CD4-positive, alpha-beta T cell (primary cell): ENCODE results near the gene GALNT18. TPM values are rescaled to one million over a fixed set of nuclear protein-coding genes. Genes with fewer than 3 reads are reported as not detected.

Experiments used
- ATAC-seq: fragments of 200-7000 bp; cut with Tn5 transposase; one replicate; pipeline ENCODE4 v1.10.0; 2022; ENCODE audit warnings: mild to moderate bottlenecking; ENCODE audit not compliant: poor library complexity
- CTCF ChIA-PET: fragments of 350-600 bp; sonication (Branson Sonifier 250); formaldehyde crosslinking; loops from one replicate; lab custom pipeline; 2021; ENCODE audit warnings: antibody characterized with exemption, inconsistent platforms; lab: Charles Lee
- POLR2A ChIA-PET: fragments of 350-600 bp; sonication (Branson Sonifier 250); formaldehyde crosslinking; loops from one replicate; lab custom pipeline; 2021; ENCODE audit warnings: antibody characterized with exemption, inconsistent platforms; lab: Charles Lee
- DNase-seq, 14 experiments: peaks; one replicate each; pipeline ENCODE4 v3.0.0-alpha.2; 2013 to 2020; ENCODE audit warnings: mixed read lengths in 2 of 14
- H3K27ac ChIP-seq, 2 donors: one replicate each; pipeline versions ENCODE4 v1.5.1 to v1.7.0; 2013; ENCODE audit warnings: low read length in 2 of 2, low read depth in 1 of 2, mild to moderate bottlenecking in 1 of 2
- H3K27me3 ChIP-seq, 2 experiments: 1 replicate in 1 of 2; 2 replicates in 1 of 2; pipeline versions ENCODE4 v1.6.1 to v1.7.0; 2013; ENCODE audit warnings: low read length in 2 of 2, control low read depth in 1 of 2, mild to moderate bottlenecking in 1 of 2, moderate library complexity in 1 of 2; ENCODE audit not compliant: insufficient read depth in 2 of 2, control insufficient read depth in 1 of 2
- H3K36me3 ChIP-seq: one replicate; pipeline ENCODE4 v1.6.1; 2013; ENCODE audit warnings: low read length, control low read depth; ENCODE audit not compliant: insufficient read depth
- H3K4me1 ChIP-seq: one replicate; pipeline ENCODE4 v1.6.1; 2013; ENCODE audit warnings: low read length, control low read depth; ENCODE audit not compliant: insufficient read depth
- H3K4me3 ChIP-seq: one replicate; pipeline ENCODE4 v1.5.1; 2013; ENCODE audit warnings: mild to moderate bottlenecking, low read length, moderate library complexity
- H3K9me3 ChIP-seq, 2 experiments: 1 replicate in 1 of 2; 2 replicates in 1 of 2; pipeline versions ENCODE4 v1.6.1 to v1.7.0; 2013; ENCODE audit warnings: low read length in 2 of 2, mild to moderate bottlenecking in 2 of 2, control low read depth in 1 of 2, moderate library complexity in 1 of 2; ENCODE audit not compliant: control insufficient read depth in 1 of 2, insufficient read depth in 1 of 2
- H3K27ac Mint-ChIP-seq: one replicate; pipeline ENCODE4 v1.8.0; 2020; ENCODE audit warnings: mixed read lengths
- H3K27me3 Mint-ChIP-seq: one replicate; pipeline ENCODE4 v1.8.0; 2021; ENCODE audit warnings: mixed read lengths
- H3K36me3 Mint-ChIP-seq: one replicate; pipeline ENCODE4 v1.8.0; 2021; ENCODE audit warnings: low read depth, mixed read lengths
- H3K4me1 Mint-ChIP-seq: one replicate; pipeline ENCODE4 v1.8.0; 2021; ENCODE audit warnings: low read depth, mixed read lengths
- H3K4me3 Mint-ChIP-seq: one replicate; pipeline ENCODE4 v1.8.0; 2020; ENCODE audit warnings: mild to moderate bottlenecking, mixed read lengths
- H3K9me3 Mint-ChIP-seq: one replicate; pipeline ENCODE4 v1.8.0; 2020; ENCODE audit warnings: mixed read lengths
- CTCF ChIP-seq: fragments of 200-600 bp; IDR thresholded peaks from one replicate; pipeline ENCODE4 v1.8.0; 2022; ENCODE audit warnings: antibody characterized with exemption, mild to moderate bottlenecking
- intact Hi-C, 2 experiments: fragments of 100-400 bp; cut with DNase I in 1 of 2; cut with micrococcal nuclease in 1 of 2; formaldehyde crosslinking; loops; one replicate each; pipeline versions ENCODE4 v1.15.1 to v1.9.0; 2023 to 2025; cut with DNase I, micrococcal nuclease
- total RNA-seq, 174 experiments: library from RNA in 2 of 174; stranded (reverse) in 2 of 174; gene quantifications; one replicate each; pipeline ENCODE4 v1.2.3 and lab custom pipeline; 2021 to 2026

GALNT18 gene
- total RNA-seq, 2 experiments from 2014 or later = 0.08 TPM; not detected in 1

DNA sequence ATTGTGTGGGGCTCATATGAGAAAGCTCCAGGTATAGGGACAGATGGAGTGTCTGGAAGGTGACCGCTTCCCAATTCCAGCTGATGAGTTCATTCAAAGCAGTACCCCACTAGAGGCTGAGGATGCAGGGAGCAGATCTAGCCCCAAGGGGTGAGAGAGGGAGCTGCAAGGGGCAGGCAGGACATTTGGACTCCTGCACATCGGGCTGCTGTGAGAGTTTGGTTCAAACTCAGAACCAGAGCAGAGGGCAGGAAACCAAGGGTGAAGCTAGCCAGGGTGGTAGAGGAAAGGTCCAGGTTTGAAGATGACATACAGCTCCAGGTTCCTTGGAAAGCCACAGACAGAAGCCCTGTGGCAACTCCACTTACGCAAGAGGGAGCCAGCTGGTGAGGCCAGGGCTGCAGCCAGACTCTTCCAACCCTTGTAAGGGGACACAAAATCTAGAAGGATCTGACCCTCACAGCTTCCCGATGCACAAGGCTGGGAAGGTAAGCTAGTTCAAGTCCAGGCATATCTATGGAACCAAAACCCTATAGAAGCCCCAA is 270.7 kb downstream of the GALNT18 start:
- H3K4me3 Mint-ChIP-seq = no peak overlapping the region
- no peaks in the 10 kb centered on the region for H3K9me3 Mint-ChIP-seq
- no peaks in the 10 kb centered on the region for H3K4me1 Mint-ChIP-seq
- H3K27ac Mint-ChIP-seq = no peak overlapping the region
- no peaks in the 10 kb centered on the region for H3K9me3 ChIP-seq
- no peak overlapping the region for H3K4me3 ChIP-seq
- CTCF ChIA-PET = interaction anchor here (0.6 kb wide), 1 partner anchor 250 kb away, joined by 3 read pairs; no protein-coding TSS in a partner anchor
- H3K4me1 ChIP-seq = no peaks in the 10 kb centered on the region
- DNase-seq (no peak), ATAC-seq (no peak)
- POLR2A ChIA-PET = no interaction called here
- intact Hi-C loops = no loop called here
- H3K27me3 ChIP-seq = no peaks in the 10 kb centered on the region
- no peaks in the 10 kb centered on the region for H3K36me3 ChIP-seq
- no peak for TF ChIP-seq CTCF
- H3K36me3 Mint-ChIP-seq = no peaks in the 10 kb centered on the region
- peaks cover 20% of the 10 kb centered on the region for H3K27me3 Mint-ChIP-seq
- no peak overlapping the region for H3K27ac ChIP-seq

GRCh38 chr11:11349870-11350337 is 271.9 kb downstream of the GALNT18 start:
- H3K4me1 ChIP-seq = no peaks in the 10 kb centered on the region
- Mint-ChIP-seq H3K9me3 (no peaks in the 10 kb centered on the region), H3K27ac (no peak overlapping the region), H3K36me3 (no peaks in the 10 kb centered on the region), H3K4me1 (no peaks in the 10 kb centered on the region), H3K4me3 (no peak overlapping the region), H3K27me3 (peaks cover 22% of the 10 kb centered on the region)
- ChIA-PET POLR2A (no interaction called here), CTCF (no interaction called here)
- intact Hi-C loops = no loop called here
- H3K27me3 ChIP-seq = no peaks in the 10 kb centered on the region
- no peak overlapping the region for H3K27ac ChIP-seq
- TF ChIP-seq CTCF = no peak
- ATAC-seq = no peak
- DNase-seq = no peak
- H3K9me3 ChIP-seq = no peaks in the 10 kb centered on the region
- H3K4me3 ChIP-seq = no peak overlapping the region
- no peaks in the 10 kb centered on the region for H3K36me3 ChIP-seq

DNA sequence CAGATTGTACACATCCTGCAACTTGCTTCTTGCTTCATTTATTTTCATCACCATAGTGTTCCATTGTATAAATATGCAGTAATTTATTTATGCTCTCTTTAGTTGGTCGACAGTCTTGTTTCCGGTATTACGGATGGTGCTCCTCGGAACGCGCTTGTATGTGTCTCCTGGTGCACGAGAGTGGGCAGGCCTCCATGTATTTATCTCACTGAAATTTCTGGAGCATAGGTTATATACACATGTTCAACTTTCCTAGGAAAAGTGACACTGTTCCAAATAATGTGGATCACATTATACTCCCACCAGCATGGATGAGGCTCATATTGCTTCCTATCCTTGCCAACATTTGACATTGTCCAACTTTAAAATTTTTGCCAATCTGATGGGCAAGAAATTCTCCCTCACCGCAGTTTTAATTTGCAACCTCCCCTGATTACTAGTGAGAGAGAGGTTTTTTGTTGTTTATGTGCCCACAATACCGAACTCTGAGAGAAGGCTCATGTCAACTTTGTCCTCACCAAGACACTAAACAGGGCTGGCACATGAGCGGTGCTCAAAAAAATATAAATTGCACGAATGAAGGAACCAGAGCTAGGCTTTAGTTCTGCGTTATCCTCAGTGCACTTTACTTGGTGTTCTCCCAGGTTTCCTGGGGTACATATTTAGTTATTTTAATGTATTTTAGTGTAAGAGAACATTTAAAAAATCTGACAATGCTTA is 272.5 kb downstream of the GALNT18 start:
- ChIA-PET CTCF (no interaction called here), POLR2A (no interaction called here)
- no peaks in the 10 kb centered on the region for H3K36me3 ChIP-seq
- no peaks in the 10 kb centered on the region for H3K9me3 ChIP-seq
- no peak overlapping the region for H3K27ac ChIP-seq
- Mint-ChIP-seq H3K4me1 (no peaks in the 10 kb centered on the region), H3K27me3 (peaks cover 22% of the 10 kb centered on the region), H3K4me3 (no peak overlapping the region), H3K9me3 (no peaks in the 10 kb centered on the region), H3K36me3 (no peaks in the 10 kb centered on the region), H3K27ac (no peak overlapping the region)
- H3K4me1 ChIP-seq = no peaks in the 10 kb centered on the region
- H3K27me3 ChIP-seq = no peaks in the 10 kb centered on the region
- TF ChIP-seq CTCF = no peak
- H3K4me3 ChIP-seq = no peak overlapping the region
- ATAC-seq (no peak), DNase-seq (no peak)
- intact Hi-C loops = no loop called here
